Caco-2 (cell line): ENCODE data around the gene MAP2K5. TPM values are rescaled to one million over a fixed set of nuclear protein-coding genes. Genes with fewer than 3 reads are reported as not detected.

ENCODE experiments used
- BruUV-seq: library from RNA; stranded (reverse); fragments of 400-500 nt; replicated peaks from 2 replicates; lab custom pipeline; 2021; lab: Mats Ljungman, UMichigan
- CTCF ChIA-PET: fragments of 300-600 bp; sonication (Branson Sonifier 250); formaldehyde crosslinking; loops from one replicate; lab custom pipeline; 2022; ENCODE audit warnings: antibody characterized with exemption; lab: Charles Lee
- POLR2A ChIA-PET: fragments of 300-600 bp; sonication (Branson Sonifier 250); formaldehyde crosslinking; loops from one replicate; lab custom pipeline; 2022; ENCODE audit warnings: antibody characterized with exemption; lab: Charles Lee
- DNase-seq, 2 experiments: peaks; one replicate each; pipeline versions ENCODE4 v3.0.0 to v3.0.0-alpha.2; 2020 to 2022
- H3K27me3 ChIP-seq: replicated peaks from 2 replicates; pipeline ENCODE4 v1.6.0; 2011; ENCODE audit warnings: low read length; ENCODE audit not compliant: control insufficient read depth, insufficient read depth
- H3K36me3 ChIP-seq: 2 replicates; pipeline ENCODE4 v1.5.1; 2011; ENCODE audit warnings: low read length; ENCODE audit not compliant: control insufficient read depth, insufficient read depth
- H3K4me1 ChIP-seq: fragments of 250-450 bp; sonication (Bioruptor Pico); 2 replicates; pipeline ENCODE4 v1.5.1; 2020; ENCODE audit warnings: mild to moderate bottlenecking
- H3K4me3 ChIP-seq: 2 replicates; pipeline ENCODE4 v1.5.1; 2011; ENCODE audit warnings: low read depth, mild to moderate bottlenecking, control low read depth, low read length
- H3K9me3 ChIP-seq: fragments of 250-450 bp; sonication (Bioruptor Pico); 2 replicates; pipeline ENCODE4 v1.5.1; 2020; ENCODE audit warnings: mild to moderate bottlenecking, moderate library complexity
- H3K27ac Mint-ChIP-seq: one replicate; pipeline ENCODE4 v1.8.0; 2022; ENCODE audit warnings: mixed read lengths; ENCODE audit not compliant: unreplicated experiment
- H3K27me3 Mint-ChIP-seq: one replicate; pipeline ENCODE4 v1.8.0; 2022; ENCODE audit warnings: mixed read lengths; ENCODE audit not compliant: insufficient read depth, unreplicated experiment
- H3K36me3 Mint-ChIP-seq: one replicate; pipeline ENCODE4 v1.8.0; 2022; ENCODE audit warnings: mild to moderate bottlenecking, mixed read lengths; ENCODE audit not compliant: insufficient read depth, unreplicated experiment
- H3K4me1 Mint-ChIP-seq: one replicate; pipeline ENCODE4 v1.8.0; 2022; ENCODE audit warnings: low read depth, mixed read lengths; ENCODE audit not compliant: unreplicated experiment
- H3K4me3 Mint-ChIP-seq: one replicate; pipeline ENCODE4 v1.8.0; 2022; ENCODE audit warnings: mild to moderate bottlenecking, moderate library complexity, mixed read lengths; ENCODE audit not compliant: unreplicated experiment
- H3K9me3 Mint-ChIP-seq: one replicate; pipeline ENCODE4 v1.8.0; 2022; ENCODE audit warnings: mixed read lengths; ENCODE audit not compliant: unreplicated experiment
- intact Hi-C: fragments of 100-400 bp; cut with micrococcal nuclease; formaldehyde crosslinking; loops from one replicate; pipeline ENCODE4 v1.10.0; 2022; ENCODE audit not compliant: unreplicated experiment
- total RNA-seq: library from RNA; stranded (reverse); gene quantifications from 2 replicates; pipeline ENCODE4 v1.2.3, GENCODE V29; 2022
- TF ChIP-seq, protein P1 (sequence below), 2 experiments: fragments of 200-600 bp in 1 of 2; IDR thresholded peaks; 1 replicate in 1 of 2; 2 replicates in 1 of 2; pipeline versions ENCODE4 v1.5.1 to v1.8.0; 2011 to 2022; ENCODE audit warnings: antibody characterized with exemption in 1 of 2, control low read depth in 1 of 2, inconsistent platforms in 1 of 2, low read depth in 1 of 2, low read length in 1 of 2, mild to moderate bottlenecking in 1 of 2, moderate library complexity in 1 of 2; ENCODE audit not compliant: insufficient read depth in 1 of 2, severe bottlenecking in 1 of 2, unreplicated experiment in 1 of 2

The MAP2K5 gene
- total RNA-seq, 1 experiment from 2014 or later, result 12.2 TPM

DNA sequence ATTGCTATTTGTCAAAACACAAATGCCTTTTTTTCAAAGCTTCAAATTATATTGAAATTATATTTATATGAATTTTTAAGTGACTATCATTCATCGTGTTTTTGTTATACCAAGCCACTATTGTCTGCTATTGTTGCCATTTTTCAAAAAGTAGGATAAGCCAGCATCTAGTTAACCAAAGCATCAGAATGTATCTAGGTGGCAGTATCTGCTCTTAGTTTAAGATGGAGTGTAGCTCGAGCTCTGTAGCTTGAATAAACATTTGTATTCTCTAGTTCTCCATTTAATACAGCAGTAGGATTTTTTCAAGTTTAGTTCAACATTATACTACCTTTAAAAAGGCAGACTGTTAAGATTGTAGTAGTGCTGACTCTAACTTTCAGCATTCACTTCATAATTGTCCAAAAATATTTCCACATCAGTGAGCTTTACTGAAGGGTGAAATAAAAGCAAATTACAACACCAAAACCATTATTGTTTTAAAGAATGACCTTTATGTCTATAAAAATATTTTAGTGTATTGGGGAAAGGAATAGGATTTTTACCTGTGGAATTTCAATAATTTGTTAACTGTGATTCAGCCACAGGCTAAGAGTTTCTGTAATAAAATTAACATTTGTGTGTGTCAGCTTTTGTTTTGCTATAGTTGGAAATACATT lies 41.2 kb upstream of the MAP2K5 start:
- ChIA-PET CTCF (interaction anchor here (0.6 to 1.3 kb wide), 3 partner anchors 331 to 653 kb away, joined by 4 to 8 read pairs (median 4); no protein-coding TSS in a partner anchor), POLR2A (interaction anchor here (0.6 kb wide), 1 partner anchor 19 kb away, joined by 3 read pairs; the partner anchor contains the start of gene C15orf61)
- Histone ChIP-seq H3K27me3 (no peaks in the 10 kb centered on the region), H3K36me3 (no peaks in the 10 kb centered on the region), H3K4me1 (no peaks in the 10 kb centered on the region), H3K9me3 (no peaks in the 10 kb centered on the region), H3K4me3 (no peak overlapping the region)
- Mint-ChIP-seq H3K27me3 (no peaks in the 10 kb centered on the region), H3K36me3 (no peaks in the 10 kb centered on the region), H3K4me1 (peaks cover 7% of the 10 kb centered on the region), H3K27ac (no peak overlapping the region), H3K9me3 (no peaks in the 10 kb centered on the region), H3K4me3 (no peak overlapping the region)
- BruUV-seq, result no TSS peak
- no peak for DNase-seq
- intact Hi-C loops, result loop anchor here (1.0 kb wide), 1 partner anchor 333 kb away; no protein-coding TSS in a partner anchor
- TF ChIP-seq, protein P1, sequence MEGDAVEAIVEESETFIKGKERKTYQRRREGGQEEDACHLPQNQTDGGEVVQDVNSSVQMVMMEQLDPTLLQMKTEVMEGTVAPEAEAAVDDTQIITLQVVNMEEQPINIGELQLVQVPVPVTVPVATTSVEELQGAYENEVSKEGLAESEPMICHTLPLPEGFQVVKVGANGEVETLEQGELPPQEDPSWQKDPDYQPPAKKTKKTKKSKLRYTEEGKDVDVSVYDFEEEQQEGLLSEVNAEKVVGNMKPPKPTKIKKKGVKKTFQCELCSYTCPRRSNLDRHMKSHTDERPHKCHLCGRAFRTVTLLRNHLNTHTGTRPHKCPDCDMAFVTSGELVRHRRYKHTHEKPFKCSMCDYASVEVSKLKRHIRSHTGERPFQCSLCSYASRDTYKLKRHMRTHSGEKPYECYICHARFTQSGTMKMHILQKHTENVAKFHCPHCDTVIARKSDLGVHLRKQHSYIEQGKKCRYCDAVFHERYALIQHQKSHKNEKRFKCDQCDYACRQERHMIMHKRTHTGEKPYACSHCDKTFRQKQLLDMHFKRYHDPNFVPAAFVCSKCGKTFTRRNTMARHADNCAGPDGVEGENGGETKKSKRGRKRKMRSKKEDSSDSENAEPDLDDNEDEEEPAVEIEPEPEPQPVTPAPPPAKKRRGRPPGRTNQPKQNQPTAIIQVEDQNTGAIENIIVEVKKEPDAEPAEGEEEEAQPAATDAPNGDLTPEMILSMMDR (IDR thresholded peaks at IDR 0.05; ENCODE audit: insufficient read depth in 1 of 2, low read depth in 1 of 2, low read length in 1 of 2, severe bottlenecking in 1 of 2, unreplicated experiment in 1 of 2), result peak in 1 of 2 experiments; percentile 45

DNA sequence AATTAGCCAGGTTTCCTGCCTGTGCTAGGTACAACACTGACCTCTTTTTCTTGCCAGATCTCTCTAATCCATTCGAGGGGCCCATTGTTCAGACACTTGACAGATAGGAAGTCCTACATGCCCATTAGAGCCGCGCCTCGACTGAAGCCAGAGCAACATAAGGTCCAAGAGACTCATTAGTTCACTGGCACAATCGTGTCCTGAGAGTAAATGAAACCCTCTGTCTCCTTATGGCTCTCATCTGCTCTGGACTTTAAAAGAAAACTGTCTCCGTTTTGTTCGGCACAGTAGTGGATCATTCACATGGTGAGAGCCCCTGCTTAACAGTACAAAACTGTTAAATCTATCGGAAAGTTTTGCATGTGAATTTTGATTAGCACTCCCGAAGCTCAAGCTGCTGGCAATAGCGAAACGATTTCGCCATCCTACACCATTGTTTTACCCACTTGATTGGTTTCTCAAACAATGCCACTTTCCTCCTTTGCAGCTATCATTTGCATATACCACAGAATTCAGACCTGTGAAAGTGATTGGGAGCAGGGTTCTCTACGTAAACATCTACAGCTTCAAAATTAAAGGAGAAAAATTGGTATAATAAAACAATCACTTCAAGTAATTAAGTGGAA lies 40.6 kb upstream of the MAP2K5 start:
- CTCF ChIA-PET, result interaction anchor here (1.2 to 1.3 kb wide), 2 partner anchors 330 to 652 kb away, joined by 4 to 8 read pairs; no protein-coding TSS in a partner anchor
- Mint-ChIP-seq H3K4me3 (no peak overlapping the region), H3K27ac (no peak overlapping the region), H3K27me3 (no peaks in the 10 kb centered on the region), H3K36me3 (no peaks in the 10 kb centered on the region), H3K9me3 (no peaks in the 10 kb centered on the region), H3K4me1 (peaks cover 7% of the 10 kb centered on the region)
- DNase-seq, result no peak
- TF ChIP-seq, protein P1 (IDR thresholded peaks at IDR 0.05; ENCODE audit: insufficient read depth in 1 of 2, low read depth in 1 of 2, low read length in 1 of 2, severe bottlenecking in 1 of 2, unreplicated experiment in 1 of 2), result no peak
- intact Hi-C loops, result loop anchor here (1.0 kb wide), 1 partner anchor 332 kb away; no protein-coding TSS in a partner anchor
- BruUV-seq, result no TSS peak
- Histone ChIP-seq H3K36me3 (no peaks in the 10 kb centered on the region), H3K4me1 (no peaks in the 10 kb centered on the region), H3K9me3 (no peaks in the 10 kb centered on the region), H3K4me3 (no peak overlapping the region), H3K27me3 (no peaks in the 10 kb centered on the region)
- POLR2A ChIA-PET, result no interaction called here

DNA sequence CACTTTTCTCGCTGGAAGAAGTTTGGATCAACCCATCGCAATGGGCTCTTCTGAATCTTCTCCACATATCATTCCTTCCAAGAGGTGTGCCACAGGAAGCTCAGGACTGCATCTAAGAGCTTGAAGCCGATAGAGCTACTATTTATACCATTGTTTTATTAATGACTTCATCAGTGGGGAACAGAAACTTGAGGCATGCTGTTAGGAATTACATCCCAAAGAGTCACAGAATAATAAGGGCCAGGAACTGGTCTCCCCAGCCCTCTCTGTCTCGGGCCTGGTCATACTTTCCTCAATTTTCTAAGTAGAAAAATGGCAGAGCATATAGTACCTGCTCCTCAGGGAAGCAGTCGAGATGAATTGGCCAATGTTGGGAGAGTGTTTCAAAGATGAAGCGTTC lies 38.4 kb upstream of the MAP2K5 start:
- ChIA-PET CTCF (no interaction called here), POLR2A (no interaction called here)
- Mint-ChIP-seq H3K27me3 (no peaks in the 10 kb centered on the region), H3K36me3 (peaks cover 7% of the 10 kb centered on the region), H3K4me1 (peaks cover 7% of the 10 kb centered on the region), H3K9me3 (no peaks in the 10 kb centered on the region), H3K4me3 (no peak overlapping the region), H3K27ac (no peak overlapping the region)
- H3K27me3 ChIP-seq, result no peaks in the 10 kb centered on the region
- no peak for DNase-seq
- H3K4me3 ChIP-seq, result no peak overlapping the region
- intact Hi-C loops, result no loop called here
- no peaks in the 10 kb centered on the region for H3K36me3 ChIP-seq
- TF ChIP-seq, protein P1 (IDR thresholded peaks at IDR 0.05; ENCODE audit: insufficient read depth in 1 of 2, low read depth in 1 of 2, low read length in 1 of 2, severe bottlenecking in 1 of 2, unreplicated experiment in 1 of 2), result no peak
- H3K4me1 ChIP-seq, result no peaks in the 10 kb centered on the region
- no TSS peak for BruUV-seq
- H3K9me3 ChIP-seq, result no peaks in the 10 kb centered on the region
